ENCODE measurements around the gene TRIM56.
"Not testable (repeated sequence)": the region's sequence is repeated elsewhere in the genome, so short reads cannot be mapped to it uniquely, and the experiment has no call there.

TRIM56 gene

GRCh38 chr7:101111261-101111660, 26.0 kb downstream of the TRIM56 start:
- DNase-seq (ENCODE audit: low spot score) (no peak), FAIRE-seq (no peak)

GRCh38 chr7:101112233-101112632, 27.0 kb downstream of the TRIM56 start:
- FAIRE-seq = peak; percentile 81
- peak; percentile 95 for DNase-seq (ENCODE audit: low spot score)

DNA sequence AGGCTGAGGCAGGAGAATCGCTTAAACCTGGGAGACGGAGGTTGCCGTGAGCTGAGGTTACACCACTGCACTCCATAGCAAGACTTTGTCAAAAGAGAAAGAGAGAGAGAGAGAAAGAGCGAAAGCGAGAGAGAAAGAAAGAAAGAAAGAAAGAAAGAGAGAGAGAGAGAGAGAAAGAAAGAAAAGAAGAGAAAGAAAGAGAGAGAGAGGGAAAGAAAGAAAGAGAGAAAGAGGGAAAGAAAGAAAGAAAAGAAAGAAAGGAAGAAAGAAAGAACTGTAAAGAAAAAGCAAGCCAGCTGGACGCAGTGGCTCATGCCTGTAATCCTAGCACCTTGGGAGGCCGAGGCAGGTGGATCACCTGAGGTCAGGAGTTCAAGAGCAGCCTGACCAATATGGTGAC, 27.9 kb downstream of the TRIM56 start:
- not testable (repeated sequence) for FAIRE-seq; DNase-seq (ENCODE audit: low spot score)

GRCh38 chr7:101113836-101114235, 28.6 kb downstream of the TRIM56 start:
- no peak for FAIRE-seq
- DNase-seq (ENCODE audit: low spot score) = no peak

DNA sequence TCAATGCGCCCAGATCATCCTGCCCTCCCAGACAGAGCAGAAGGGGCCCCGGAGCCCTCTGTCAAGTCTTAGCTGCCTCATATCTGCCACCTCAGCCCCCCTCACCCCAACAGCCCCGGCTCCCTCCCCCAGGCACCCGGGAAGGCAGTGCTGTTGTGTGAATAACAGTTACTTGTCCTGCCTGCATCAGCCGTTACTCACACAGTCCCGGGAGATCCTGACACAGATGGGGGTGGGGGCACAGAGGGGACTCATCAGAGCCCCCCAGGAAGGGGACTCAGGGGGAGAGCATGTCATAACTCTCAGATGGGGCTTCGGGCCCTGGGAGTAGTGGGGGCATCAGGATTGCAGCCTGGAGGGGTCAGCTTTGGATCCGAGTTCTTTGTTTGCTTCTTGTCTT, 29.2 kb downstream of the TRIM56 start:
- DNase-seq (ENCODE audit: low spot score) = peak; percentile 71
- no peak for FAIRE-seq

- FAIRE-seq (no peak), DNase-seq (ENCODE audit: low spot score) (no peak)
Observed at GRCh38 chr7:101115215-101115614, 29.9 kb downstream of the TRIM56 start.

- FAIRE-seq (no peak), DNase-seq (ENCODE audit: low spot score) (peak; percentile 94)
Observed at GRCh38 chr7:101116898-101117297, 31.6 kb downstream of the TRIM56 start.

DNA sequence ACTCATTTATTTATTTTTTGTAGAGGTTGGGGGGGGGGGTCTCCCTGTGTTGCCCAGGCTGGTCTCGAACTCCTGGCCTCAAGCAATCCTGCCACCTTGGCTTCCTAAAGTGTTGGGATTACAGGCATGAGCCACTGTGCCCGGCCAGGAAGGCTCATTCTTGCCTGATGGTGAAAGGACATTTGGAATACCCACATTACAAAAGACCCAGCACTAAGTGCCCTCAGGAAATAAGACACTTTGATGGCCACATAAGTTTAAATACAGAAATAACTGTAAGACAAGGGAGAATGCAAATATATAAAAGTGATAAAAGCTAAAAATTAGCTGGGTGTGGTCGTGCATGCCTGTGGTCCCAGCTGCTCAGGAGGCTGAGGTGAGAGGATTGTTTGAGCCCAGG, 33.6 kb downstream of the TRIM56 start:
- no peak for FAIRE-seq

GRCh38 chr7:101119876-101120275, 34.6 kb downstream of the TRIM56 start:
- DNase-seq (ENCODE audit: low spot score) (no peak), FAIRE-seq (no peak)

More for the DNA sequence above, 33.6 kb downstream of the TRIM56 start:
- DNase-seq (ENCODE audit: low spot score) = no peak

GRCh38 chr7:101120315-101120714, 35.0 kb downstream of the TRIM56 start:
- peak; percentile 86 for DNase-seq (ENCODE audit: low spot score)

DNA sequence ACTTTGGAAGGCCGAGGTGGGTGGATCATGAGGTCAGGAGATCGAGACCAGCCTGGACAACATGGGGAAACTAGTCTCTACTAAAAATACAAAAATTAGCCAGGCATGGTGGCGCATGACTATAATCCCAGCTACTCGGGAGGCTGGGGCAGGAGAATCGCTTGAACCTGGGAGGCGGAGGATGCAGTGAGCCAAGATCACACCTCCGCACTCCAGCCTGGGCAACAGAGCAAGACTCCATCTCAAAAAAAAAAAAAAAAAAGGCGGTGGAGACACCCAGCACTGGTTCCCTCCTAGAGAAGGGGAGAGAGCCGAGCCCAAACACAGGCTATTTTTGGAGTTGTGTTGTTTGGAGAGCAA, 36.3 kb downstream of the TRIM56 start:
- not testable (repeated sequence) for FAIRE-seq; DNase-seq (ENCODE audit: low spot score)

More at GRCh38 chr7:101120315-101120714, 35.0 kb downstream of the TRIM56 start:
- FAIRE-seq = peak; percentile 90

GRCh38 chr7:101121991-101122932, 37.0 kb downstream of the TRIM56 start:
- DNase-seq (ENCODE audit: low spot score) (peak; percentile 99), FAIRE-seq (peak; percentile 94)

GRCh38 chr7:101122933-101123702, 37.8 kb downstream of the TRIM56 start:
- no peak for DNase-seq (ENCODE audit: low spot score)
- no peak for FAIRE-seq

GRCh38 chr7:101123703-101124068, 38.4 kb downstream of the TRIM56 start:
- FAIRE-seq (no peak), DNase-seq (ENCODE audit: low spot score) (no peak)

GRCh38 chr7:101124376-101125056, 39.2 kb downstream of the TRIM56 start:
- DNase-seq (ENCODE audit: low spot score) (peak; percentile 92), FAIRE-seq (peak; percentile 88)

DNA sequence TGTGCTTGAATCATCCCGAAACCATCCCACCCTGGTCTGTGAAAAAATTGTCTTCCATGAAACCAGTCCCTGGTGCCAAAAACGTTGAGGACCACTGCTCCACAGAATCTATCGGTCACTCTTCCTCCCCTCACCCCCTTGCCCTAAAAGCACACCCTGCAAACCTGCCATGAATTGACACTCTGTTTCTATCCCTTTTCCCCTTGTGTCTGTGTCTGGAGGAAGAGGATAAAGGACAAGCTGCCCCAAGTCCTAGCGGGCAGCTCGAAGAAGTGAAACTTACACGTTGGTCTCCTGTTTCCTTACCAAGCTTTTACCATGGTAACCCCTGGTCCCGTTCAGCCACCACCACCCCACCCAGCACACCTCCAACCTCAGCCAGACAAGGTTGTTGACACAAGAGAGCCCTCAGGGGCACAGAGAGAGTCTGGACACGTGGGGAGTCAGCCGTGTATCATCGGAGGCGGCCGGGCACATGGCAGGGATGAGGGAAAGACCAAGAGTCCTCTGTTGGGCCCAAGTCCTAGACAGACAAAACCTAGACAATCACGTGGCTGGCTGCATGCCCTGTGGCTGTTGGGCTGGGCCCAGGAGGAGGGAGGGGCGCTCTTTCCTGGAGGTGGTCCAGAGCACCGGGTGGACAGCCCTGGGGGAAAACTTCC, 40.8 kb downstream of the TRIM56 start:
- FAIRE-seq (no peak), DNase-seq (ENCODE audit: low spot score) (peak; percentile 97)

- peak; percentile 83 for FAIRE-seq
- peak; percentile 99 for DNase-seq (ENCODE audit: low spot score)
Observed at GRCh38 chr7:101126651-101127459, 41.6 kb downstream of the TRIM56 start, which contains the start of gene SERPINE1. Gene SERPINE1 (plus strand): TSS chr7:101127104. CDS start chr7:101128394, 1,290 bp downstream.

DNA sequence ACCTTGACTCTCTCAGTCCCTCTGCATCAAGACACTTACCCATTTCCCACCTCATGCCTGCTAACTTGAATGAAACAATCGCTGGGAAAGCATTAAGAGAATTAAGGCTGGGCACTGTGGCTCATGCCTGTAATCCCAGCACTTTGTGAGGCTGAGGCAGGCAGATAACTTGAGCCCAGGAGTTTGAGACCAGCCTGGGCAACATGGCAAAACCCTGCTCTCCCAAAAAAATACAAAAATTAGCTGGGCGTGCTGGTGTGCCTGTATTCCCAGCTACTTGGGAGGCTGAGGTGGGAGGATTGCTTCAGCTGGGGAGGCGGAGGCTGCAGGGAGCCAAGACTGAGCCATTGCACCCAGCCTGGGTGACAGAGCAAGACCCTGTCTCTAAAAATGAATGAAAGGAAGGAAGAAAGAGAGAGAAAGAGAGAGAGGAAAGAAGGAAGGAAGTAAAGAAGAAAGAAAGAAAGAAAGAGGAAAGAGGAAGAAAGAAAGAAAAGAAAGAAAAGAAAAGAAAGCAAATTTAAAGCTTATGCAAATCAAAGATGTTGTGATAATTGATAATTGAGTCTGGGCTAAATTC, 42.3 kb downstream of the TRIM56 start:
- DNase-seq (ENCODE audit: low spot score) = no peak
- no peak for FAIRE-seq

DNA sequence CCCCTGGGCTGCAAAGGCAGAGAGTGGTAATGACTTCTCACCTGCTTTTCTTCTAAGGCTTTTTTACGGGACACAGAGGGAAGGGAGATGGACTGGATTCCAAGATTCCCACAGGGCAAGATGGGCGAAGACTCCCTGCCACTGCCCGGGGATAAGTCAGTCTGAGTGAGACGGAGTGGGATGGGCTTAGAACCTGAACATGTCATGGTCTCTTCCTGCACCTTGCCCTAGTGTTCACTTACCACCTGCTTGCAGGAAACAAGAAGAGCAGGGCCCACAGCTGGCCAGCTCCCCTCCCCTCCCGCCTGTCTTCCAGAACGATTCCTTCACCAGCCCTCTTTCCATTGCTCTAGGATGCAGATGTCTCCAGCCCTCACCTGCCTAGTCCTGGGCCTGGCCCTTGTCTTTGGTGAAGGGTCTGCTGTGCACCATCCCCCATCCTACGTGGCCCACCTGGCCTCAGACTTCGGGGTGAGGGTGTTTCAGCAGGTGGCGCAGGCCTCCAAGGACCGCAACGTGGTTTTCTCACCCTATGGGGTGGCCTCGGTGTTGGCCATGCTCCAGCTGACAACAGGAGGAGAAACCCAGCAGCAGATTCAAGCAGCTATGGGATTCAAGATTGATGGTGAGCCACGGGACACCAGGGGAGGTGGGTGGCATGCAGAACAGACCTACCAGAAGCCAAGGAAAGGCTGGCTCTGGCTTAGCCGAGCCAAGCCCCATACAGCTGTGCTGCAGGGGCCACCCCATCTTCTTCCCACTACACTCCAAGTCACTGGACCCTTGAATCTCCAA, 43.0 kb downstream of the TRIM56 start:
- FAIRE-seq = no peak

More for the DNA sequence above, 43.0 kb downstream of the TRIM56 start:
- DNase-seq (ENCODE audit: low spot score) = peak; percentile 62
